C1 segment of cervical spinal cord (tissue), 14 donors: ENCODE measurements around the gene GSTO2.

ENCODE experiments used
- DNase-seq, 14 donors: peaks; one replicate each; lab custom pipeline; 2025; lab: John Stamatoyannopoulos, UW

The GSTO2 gene

DNA sequence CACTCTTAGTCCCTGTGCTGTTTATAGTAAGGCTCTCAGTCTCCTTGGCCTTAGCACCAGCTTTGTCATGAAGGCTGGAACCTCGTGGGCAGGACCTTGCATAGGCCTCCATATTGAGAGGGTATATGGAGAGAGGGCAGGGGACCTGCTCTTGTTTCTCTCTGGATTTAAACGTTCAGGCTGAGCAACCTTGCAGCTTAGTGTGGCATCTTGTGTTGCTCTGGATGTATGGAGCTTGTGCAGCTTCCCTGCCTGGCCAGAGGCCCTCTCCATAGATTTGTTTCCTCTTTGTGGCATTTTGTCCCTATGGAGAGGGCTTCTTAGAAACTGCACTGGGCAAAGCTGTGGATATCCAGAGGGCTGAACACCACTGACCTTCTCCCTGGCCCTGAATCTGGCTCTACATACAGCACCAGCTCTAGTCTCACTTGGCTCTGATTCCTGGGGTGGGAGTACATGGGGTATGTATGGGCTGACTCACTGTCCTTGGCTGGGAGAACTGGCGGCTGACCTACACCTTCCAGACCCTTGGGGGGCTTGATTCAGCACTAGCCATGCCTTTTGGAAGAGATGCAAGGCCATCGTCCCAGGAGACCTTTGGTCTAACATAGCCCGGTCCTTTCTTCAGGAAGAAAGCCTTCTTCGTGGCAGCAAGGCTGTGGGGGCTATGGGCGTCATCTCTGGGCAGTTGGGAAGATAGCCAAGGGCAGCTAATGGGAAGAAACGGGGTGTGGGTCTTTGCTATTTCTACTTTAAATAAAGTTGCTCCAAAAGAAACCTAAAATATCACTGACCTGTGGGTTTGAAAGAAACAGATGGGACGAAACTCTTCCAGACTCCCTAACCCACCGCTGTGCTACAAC is 38.8 kb downstream of the GSTO2 start:
- no peak for DNase-seq

DNA sequence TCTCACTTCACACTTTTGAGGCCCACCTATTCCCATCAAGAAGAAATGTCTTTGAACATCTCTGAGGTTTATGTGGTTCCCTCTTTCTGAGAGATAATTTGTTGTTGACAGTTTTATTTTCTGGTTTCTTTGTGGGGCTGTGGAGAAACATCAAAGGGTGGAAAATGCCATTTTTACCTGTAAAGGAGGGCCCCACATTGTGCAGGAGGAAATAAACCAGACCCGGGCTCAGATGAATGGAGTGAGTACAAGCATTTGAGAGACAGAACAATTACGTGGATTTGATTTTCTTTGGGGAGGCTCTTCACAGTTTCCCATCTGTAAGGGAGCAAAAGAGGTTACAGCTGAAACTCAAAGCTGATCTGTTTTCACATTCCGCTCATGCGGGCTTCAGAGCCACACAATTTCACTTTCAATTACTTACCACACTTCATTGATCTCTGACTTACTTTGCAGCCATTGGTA is 39.5 kb downstream of the GSTO2 start:
- no peak for DNase-seq

DNA sequence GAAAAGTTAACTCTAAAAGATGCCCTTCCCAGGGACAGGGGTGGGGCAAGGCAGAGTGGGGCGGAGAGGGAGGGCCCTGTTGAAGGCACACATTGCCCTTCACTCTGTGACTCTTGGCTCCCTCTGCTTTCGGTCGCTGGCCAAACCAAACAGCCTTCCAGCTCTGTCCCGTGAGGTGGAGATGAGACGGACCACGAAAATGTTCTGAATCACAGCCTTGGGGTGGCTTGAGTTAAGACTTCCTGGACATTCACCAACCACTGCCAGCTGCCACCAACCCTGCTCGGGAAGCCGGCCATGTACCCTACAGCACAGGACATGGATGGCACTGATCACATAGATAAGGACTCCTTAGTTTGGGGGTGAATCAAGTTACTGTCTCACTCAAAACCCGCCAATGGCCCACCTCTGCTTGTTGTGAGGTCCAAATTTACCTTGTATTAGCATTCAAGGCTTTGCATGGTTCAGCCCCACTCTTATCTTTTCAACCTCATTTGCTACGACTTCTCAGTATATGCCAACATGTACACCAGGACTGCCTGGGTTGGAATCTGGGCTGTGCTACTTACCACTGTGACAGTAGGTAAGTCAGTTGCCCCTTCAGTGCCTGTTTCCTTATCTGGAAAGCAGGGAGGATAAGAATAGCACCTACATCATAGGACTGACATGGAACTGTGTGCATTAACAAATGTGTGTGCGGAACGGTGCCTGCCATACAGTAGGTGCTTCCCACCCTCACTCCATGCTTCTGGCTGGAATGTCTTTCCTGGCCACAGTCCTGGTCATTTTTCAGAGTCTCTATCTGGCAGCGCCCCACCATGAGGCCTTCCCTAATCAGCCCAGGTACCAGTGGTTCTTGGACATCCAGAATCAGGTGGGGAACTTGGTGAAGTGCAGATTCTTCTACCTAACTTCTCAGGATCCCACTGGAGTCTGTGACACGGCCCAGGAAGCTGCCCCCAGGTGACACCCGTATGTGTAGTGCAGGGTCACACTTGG is 41.3 kb downstream of the GSTO2 start:
- DNase-seq = peak in 3 of 14 donors; percentile 11 to 46 (median 23)

DNA sequence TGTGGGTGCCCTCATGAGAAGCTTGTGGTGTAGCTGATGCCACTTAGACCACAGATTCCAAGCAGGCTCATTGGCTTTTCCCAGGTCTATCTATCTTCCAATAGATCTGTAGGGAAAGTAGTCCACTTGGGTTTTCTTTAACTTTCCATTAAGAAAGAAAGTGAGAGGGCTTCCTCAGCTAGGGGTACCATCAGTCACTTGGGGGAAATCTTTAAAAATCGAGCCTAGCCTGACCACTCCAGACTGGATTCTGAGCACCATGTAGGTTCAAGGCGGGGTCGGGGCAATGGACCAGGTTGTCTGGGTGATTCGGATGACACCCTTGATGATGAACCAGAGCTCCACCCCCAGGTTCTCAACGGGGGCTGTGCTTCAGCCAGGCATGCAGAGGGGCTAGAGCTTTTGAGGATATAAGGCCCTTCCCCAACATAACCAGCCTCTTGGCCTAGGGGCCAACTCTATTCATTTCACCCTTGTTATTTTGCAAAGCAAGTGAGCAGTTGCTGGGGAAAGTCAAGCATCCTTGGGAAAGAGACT is 42.3 kb downstream of the GSTO2 start:
- DNase-seq = no peak

DNA sequence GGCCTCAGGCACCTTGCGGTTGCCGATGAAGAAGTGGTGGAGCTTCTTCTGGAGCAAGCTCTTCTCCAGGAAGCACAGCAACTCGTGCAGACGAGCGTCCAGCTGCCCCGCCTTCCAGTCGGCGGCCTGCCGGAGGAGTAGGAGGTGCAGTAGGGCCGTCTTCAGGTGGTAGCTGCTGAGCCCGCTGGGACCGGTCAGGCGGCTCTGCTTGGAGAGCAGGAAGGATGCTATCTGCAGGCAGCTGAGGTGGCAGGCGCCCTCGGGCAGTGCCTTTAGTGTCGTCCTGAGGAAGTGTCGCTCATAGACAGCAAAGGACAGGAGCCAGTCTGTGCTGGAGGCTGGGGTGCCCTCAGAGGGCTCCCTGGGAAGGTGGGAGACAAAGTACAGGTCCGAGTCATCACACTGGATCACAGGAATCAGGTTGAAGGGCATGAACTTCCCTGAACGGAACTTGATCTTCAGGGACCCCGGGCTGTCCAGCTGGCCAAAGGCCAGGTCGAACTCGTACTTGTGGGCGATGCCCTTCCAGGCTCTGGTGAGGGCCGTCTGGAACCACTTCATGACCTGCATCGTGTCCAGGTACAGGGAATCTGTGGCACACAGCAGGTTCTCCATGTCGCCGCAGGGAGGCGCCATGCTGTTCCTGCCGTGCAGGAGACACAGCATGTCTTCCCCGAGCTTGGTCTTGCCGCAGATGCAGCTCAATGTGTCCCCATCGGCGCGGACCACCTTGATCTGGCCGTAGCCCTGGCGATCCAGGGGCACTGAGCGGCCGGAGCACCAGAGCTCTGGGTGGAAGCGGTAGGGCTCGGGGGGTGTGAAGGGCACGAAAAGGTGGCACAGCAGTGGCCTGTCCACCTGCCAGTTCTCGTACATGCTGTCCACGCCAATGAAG is 45.9 kb downstream of the GSTO2 start:
- DNase-seq = no peak

DNA sequence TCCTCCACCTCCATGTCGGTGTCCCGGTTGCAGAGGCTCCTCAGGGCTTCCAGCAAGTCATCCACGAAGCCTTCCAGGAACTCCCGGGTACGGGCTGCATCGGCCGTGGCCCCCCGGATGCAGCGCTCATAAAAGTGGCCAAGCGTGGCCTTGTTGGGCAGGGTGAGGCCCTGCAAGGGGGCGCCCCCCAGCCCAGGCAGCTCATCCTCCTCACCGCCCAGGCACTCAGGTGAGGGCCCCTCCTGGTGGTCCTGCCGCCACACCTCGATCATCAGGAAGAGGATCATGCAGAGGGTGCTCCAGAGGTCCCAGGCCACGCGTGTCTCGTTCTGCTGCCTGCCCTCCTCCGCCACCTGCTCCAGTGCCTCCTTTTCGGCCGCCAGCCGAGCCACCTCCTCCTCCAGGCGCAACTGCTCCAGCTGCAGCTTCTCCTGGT is 46.5 kb downstream of the GSTO2 start:
- no peak for DNase-seq

DNA sequence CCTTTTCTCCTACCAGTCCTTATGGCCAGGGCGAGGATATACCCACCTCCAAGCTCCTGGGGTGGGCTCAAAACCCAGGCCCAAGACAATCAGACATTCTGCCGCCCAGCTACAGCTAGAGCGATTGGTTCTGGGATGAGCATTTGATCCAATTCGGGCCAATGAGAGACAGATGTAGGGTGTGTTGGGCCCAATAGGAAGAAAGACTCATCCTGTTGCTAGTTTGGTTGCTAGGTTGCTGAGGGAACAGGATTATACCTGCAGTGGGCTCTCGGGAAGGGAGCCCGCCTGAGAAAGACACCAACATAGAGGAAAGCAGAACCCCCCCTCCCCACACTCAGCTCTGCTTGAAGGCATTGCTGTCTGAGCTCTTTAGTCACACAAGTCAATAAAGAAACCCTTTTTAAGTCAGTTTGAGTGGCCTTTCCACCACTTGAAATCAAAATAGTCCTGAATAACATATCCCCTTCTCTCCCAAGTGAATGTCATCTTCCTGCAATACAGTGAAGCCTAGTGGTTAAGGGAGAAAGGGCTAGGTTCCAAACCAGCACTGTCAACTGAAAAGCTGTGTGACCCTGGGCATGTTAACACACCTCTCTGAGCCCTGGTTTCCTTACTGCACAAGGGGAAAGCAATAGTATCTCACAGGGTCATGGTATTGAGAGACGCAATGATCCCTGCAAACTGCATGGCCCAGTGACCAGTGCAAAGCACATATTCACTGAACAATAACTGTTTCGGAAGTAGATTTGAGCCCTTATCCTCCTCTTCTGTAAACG is 47.5 kb downstream of the GSTO2 start:
- DNase-seq = no peak

DNA sequence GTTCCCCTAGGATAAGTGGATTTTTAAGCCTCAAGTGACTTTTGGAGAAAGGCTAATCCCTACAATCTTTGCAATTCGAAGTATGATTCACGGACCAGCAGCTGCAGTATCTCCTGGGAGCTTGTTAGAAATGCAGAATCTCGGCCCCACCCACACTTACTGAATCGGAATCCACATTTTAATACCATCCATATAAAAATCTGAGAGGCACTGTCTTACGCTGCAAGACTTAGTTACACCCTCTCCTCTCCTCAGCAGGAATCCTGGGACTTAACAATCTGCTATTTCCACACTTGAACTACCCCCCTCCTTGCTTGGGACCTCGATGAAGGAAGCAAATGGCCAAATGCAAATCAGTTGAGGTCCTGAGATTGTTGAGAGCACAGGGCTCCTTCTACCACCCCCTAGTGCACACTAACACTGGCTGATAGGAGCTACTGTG is 48.3 kb downstream of the GSTO2 start:
- DNase-seq = no peak

DNA sequence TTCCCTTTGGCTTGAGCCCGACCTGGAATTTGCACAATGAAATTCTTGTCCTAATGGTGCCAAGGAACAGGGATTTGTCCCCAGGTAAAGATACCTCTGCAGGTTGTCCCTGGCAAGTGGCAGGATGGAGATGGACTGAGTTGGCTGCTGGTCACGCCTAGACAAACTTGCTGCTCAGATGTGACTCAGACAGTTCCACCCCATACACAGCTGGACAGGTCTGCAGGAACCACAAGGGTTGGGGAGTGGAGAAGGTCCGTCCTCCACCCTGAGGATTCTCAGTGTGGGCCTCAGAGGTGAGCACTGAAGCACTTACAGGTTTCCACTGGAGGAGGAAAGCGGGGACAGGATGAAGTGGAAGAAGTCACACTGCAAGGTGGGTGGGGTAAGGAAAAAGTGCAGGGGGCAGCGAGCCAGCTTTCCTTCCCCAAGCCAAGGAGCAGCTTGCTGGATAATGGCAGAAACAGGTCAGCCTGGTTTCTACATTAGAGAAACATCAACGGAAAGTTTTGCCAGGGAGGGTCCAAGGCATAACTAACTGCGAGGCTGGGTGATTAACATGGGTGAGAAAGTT is 48.8 kb downstream of the GSTO2 start:
- no peak for DNase-seq

DNA sequence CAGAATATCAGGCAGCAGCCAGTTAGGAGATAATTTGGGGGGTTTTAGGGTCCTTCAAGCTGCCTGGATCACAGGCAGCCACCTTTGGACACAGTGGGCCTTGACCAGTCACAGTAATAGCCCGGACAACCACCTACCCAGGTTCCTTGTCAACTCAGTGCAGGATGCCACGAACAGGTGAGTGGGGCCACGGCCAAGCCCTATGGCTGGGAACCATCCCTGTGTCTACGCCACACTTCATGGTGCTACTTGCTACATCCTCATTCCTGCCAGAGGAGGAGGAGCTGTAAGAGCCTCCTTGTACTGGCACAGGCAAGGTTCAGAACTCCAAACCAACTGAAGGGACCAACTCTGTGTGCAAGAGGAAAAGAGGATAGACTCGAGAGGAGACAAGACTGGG is 49.3 kb downstream of the GSTO2 start:
- no peak for DNase-seq

DNA sequence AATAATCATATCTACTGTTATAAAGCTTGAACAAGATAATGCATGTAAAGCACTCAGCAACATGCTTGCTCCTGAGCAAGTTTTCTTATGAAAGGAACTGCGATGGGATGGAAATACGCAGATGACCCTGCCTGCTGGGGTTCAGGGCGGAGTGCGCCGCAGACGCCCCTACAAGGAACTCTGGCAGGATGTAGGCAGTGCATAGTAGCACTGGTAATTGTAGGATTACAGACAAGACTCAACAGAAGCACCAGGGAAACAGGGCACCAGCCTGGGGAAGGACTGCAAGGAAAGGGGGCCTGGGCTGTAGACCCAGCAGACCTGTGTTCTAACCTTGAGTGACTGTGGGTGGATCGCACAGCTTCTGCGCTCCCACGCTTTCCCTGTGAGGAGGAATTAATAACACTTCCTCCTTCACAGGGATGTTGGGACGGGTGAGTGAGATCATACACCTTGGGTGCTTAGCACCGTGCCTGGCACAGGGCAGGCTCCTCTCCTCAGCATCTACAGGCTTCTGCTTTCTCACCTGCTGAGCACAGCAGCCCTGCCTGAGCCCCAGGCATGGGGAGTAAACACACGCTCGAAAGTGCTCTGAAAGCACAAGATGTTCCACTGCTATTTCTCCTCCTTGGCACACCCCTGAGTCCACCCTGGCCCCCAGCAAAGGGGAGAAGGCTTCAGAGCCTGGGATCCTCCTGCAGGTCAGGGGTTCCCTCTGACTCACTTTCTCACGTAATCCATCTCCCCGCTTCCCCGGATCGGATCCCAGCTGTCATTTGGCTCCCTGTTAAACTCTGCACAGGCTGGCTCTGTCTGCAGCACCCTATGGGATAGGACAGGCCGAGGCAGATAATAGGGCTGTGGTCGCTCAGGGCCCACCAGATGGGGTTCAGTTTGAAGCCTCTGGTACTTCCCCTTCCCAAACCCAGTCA is 50.1 kb downstream of the GSTO2 start:
- DNase-seq = no peak

DNA sequence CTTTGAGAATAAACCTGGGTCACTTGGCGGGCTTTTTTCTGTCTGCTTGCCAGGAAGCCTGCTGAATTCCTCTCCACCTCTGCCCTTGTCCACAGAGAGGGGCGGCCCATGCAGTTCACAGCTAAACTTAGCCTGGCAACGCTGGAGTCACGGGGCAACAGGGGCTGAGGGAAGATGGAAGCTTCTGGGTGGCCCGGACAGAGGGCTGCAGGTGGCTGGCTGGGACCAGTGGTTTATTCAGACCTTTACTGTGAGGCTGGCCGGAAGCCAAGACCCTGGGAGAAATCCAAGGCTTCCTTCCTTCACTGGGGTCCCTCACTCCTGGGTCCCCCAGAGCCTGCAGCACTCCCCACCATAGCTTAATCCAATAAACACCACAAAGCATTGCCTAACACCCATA is 52.2 kb downstream of the GSTO2 start:
- DNase-seq = no peak

DNA sequence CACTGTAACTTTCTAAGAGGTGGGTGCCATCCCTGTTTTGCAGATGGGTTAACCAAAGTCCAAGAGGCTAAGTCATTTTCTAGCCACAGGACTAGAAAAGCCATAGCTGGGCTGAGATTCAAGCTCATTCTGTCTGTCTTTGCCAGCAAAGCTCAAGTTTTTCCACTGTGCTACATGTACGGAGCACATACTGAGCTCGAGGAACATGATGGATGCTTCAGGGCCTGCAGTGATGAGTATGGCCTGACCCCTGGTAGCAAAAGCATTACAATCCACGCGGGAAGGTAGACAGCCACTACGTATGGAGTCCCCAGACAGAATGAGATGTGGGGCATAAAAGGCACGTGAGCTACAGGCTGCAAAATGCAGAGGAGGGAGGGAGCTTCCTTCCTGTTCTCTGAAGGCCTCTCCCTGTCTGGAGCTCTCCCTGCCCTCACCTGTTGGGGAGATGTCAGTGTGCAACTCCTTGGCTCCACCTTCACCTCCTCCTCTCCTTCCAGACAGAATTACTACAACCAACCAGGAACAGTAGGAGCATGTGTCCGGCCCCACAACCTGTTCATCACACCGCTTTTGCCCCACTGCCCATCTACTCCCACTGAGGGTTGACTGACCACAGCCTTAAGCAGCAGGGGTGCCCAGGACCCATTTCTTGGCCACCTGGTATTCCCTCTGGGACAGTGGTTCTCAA is 52.9 kb downstream of the GSTO2 start:
- no peak for DNase-seq

DNA sequence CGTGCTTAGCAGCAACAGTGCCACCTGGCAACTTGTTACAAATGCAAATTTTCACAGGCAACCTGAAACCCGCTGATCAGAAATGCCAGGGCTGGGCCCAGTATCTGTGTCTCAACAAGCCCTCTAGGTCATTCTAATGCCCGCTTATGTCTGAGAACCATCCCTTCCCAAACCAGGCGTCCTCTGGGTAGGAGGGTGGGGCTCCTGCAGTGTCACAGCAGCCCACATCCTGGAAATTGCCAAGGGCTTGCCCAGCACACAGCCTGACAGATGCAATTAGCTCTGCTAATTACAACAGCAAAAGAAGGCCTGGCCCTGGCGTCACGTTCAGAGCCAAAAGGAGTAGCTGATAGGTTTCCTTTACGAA is 53.4 kb downstream of the GSTO2 start:
- no peak for DNase-seq

DNA sequence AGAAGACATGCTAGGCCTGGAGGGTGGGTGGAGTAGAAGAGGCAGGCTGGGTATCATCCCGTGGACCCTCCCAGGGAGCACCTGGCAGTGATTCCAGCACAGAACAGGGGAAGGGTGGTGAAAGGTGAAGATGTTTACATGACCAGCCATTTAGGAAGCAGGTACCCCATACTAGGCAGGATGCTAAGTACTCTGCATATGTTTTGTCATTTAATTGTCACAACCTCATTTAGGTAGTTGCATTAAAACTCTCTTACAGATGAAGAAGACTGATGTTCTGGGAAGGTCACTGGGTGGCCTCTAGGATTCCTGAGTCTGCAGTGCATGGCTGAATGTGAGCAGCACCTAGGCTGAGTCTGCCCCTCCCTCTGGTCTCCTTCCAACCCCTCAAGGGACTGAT is 54.1 kb downstream of the GSTO2 start:
- DNase-seq = no peak

DNA sequence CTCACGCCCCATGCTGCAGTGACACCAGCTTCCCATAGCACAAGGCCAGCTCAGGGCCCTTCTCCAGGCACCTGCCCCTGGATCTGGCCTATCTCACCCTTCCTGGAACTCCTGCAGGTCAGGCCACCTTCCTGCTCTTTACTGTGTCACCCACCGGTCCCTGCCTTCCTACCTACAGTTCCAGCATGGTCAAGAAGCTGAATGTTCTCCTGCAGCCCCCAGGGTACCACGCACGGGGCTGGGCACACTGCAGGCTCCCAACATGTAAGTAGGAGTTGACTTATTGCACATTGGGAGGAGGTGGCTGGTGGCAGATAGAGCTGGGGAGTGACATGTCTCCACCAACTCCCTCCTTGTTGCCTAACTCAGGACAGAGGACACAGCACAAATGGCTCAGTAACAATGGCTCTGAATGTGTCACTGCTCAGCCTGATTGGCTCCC is 54.8 kb downstream of the GSTO2 start:
- no peak for DNase-seq

DNA sequence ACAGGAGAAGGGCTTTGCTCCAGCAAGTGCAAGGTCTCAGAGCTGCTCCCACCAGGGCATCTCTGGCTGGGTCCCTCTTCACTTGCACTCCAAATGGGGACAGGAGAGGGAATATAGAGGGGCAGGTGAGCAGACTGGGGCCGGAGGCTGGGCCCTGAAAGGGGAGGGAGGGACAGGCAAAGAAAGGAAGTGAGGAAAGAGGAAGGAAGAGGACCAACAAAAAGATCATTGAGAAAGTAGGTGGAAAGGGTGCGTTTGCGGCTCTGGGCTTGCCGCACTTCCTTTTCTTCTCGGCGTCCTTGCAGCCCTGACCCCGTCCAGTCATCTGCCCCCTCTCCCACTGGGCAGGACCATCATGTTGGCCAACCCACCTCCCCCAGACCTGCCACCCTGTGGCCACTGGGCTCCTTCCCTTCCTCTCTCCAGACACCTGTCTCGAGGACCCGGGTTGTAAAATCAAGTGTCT is 55.3 kb downstream of the GSTO2 start:
- DNase-seq = peak in 2 of 14 donors; percentile 41 to 57

DNA sequence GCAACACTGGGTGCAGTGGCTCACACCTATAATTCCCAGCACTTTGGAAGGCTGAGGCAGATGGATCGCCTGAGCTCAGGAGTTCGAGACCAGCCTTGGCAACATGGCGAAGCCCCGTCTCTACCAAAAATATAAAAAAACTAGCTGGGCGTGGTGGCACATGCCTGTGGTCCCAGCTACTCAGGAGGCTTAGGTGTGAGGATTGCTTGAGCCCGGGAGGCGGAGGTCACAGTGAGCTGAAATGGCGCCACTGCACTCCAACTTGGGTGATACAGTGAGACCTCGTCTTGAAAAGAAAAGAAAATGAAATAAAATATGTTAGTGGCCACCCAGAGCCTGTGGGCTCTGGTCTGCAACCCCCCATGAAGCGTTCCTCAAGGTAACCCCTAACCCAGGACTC is 55.9 kb downstream of the GSTO2 start:
- no peak for DNase-seq
